Airway epithelial cell (primary cell): ENCODE data around the gene NPIPB12. TPM values are rescaled to one million over a fixed set of nuclear protein-coding genes. Genes with fewer than 3 reads are reported as not detected.

Experiments used
- total RNA-seq: library from RNA; depleted of rRNA; stranded (reverse); fragments of >200 nt; gene quantifications from 2 replicates; pipeline ENCODE4 v1.2.3, GENCODE V29; 2015

Gene NPIPB12
- total RNA-seq: 2.2 and 6.5 TPM in 2 replicates

DNA sequence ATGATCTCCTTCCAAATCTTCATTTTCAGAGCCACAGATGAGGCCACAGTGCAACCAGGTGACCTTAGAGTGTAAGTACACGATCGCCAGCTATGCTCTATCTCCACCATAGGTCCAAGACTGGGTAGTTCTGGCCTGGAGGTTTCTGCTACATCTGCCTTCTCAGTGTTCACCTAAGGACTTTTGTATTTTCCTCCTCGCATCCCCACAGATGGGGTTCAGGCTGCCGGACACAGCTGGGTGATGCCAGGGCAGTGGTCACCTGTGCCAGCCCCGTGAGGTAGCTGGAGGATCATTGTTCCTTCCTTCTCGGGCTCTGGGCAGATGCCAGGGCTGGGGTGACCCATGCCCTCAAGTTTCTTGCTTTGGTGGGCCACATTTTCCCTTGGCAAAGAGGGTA lies at the start of gene NPIPB12:
TSS of gene NPIPB12 (minus strand) at position 101 of the 400 bp plus-strand sequence.

DNA sequence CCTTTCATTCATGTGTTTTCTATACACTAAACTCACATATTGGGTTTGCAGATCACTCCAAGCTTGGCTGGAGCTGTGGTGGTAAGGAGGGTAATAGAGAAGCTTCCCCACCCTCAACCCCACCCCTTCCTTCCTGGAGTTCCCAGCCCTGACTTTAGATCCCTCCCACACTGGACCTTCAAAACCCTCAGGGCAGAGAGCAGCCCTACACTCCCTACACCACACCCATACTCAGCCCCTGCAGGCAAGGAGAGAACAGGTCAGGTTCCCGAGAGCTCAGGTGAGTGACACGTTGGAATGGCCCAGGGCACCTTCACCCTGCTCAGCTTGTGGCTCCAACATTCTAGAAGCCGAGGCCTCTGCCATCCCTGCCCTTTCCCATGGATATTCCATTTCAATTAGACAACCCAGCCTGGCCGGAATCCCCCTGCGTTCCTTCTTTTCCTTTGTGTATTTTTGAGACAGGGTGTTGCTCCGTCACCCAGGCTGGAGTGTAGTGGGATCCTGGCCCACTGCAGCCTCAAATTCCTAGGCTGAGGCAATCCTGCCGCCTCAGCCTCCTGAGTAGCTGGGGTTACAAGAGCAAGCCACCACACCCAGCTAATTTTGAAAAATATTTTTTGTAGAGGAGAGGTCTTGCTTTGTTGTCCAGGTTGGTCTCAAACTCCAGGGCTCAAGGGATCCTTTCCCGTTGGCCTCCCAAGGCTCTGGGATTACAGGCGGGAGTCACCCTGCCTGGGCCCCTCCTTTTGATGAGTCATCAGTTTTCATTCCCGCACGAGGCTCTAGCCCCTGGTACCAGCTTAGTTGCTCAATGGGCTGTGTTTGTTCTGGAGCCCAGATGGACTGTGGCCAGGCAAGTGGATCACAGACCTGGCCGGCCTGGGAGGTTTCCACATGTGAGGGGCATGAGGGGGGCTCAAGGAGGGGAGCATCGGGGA lies 46.2 kb downstream of the NPIPB12 start, which contains the start of gene SULT1A4:
TSS of gene SULT1A4 (plus strand) at position 208 of the 941 bp plus-strand sequence. CDS start 1,473 bp downstream, outside the sequence.

DNA sequence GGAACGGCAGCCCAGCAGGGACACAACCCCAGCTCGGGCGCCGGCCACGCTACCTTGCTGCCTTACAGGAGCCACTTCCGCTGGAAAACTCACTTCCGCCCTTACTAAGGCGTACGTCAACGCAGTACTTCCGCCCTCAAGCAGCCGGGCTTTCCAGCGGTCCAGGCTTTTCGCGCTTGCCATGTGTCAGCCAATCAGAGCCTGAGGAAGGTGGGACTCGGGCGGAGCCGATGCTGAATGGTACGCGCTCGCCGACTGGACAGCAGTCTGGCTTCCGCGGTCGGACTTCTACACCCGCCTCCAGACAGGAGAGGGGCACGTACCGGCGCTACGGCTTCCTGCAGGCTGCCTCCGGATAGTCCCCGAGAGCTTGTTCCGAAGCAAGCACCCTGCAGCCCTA lies 51.9 kb downstream of the NPIPB12 start, which contains the start of the genes BOLA2 and SLX1B:
TSS of gene BOLA2 (minus strand) at position 83 of the 400 bp plus-strand sequence. CDS start 98 bp downstream, outside the sequence.
TSS of gene SLX1B (plus strand) at position 265 of the 400 bp plus-strand sequence.

Other genes starting within 250 kb of the NPIPB12 start
- 0.28 TPM in 2 replicates for gene NPIPB11, start 99.7 kb downstream of the NPIPB12 start, total RNA-seq
- gene BOLA2, start 52.1 kb downstream of the NPIPB12 start, total RNA-seq: 18.8 and 20.0 TPM in 2 replicates
- gene SLX1B, start 51.9 kb downstream of the NPIPB12 start, total RNA-seq: 24.4 and 42.6 TPM in 2 replicates
- gene SULT1A4, start 46.5 kb downstream of the NPIPB12 start, total RNA-seq: 0.28 and 2.3 TPM in 2 replicates
- not detected in 2 replicates for gene SPN, start 156.8 kb upstream of the NPIPB12 start, total RNA-seq
- 1.2 and 2.7 TPM in 2 replicates for gene QPRT, start 172.8 kb upstream of the NPIPB12 start, total RNA-seq
- not detected in 2 replicates for gene C16orf54, start 239.6 kb upstream of the NPIPB12 start, total RNA-seq